ENCODE measurements around the gene ATL3.

The ATL3 gene

GRCh38 chr11:63663809-63664208, 7.4 kb downstream of the ATL3 start:
- Histone ChIP-seq H2AK5ac (ENCODE audit: low read length) (no peak overlapping the region), H3K9ac (ENCODE audit: low read length) (no peak overlapping the region), H3K23ac (ENCODE audit: low read length) (no peak overlapping the region), H3K4me2 (ENCODE audit: low read length) (no peak overlapping the region), H2BK120ac (ENCODE audit: insufficient read depth, low read length, poor library complexity) (no peak overlapping the region), H4K8ac (ENCODE audit: low read depth, low read length) (no peak overlapping the region), H2BK12ac (ENCODE audit: low read length) (no peak overlapping the region), H3K4me3 (ENCODE audit: low read depth, low read length) (no peak overlapping the region), H3K79me1 (ENCODE audit: low read length) (no peaks in the 10 kb centered on the region), H3K18ac (ENCODE audit: low read length) (no peak overlapping the region), H2AFZ (ENCODE audit: insufficient read depth, low read length, poor library complexity) (no peak overlapping the region), H3K27me3 (ENCODE audit: insufficient read depth, low read length) (no peaks in the 10 kb centered on the region), H4K12ac (ENCODE audit: low read depth, low read length) (no peak overlapping the region), H3K27ac (ENCODE audit: low read depth, low read length) (peak overlapping the region; percentile 19), H3K79me2 (ENCODE audit: control insufficient read depth, insufficient read depth, low read length, poor library complexity) (no peaks in the 10 kb centered on the region), H3K4ac (ENCODE audit: low read depth, low read length) (no peak overlapping the region), H2BK5ac (ENCODE audit: low read depth, low read length, poor library complexity) (no peak overlapping the region), H3K4me1 (ENCODE audit: control insufficient read depth in 1 of 2, insufficient read depth in 2 of 2, low read length in 2 of 2) (peaks cover 4 to 8% of the 10 kb centered on the region in 2 experiments), H3K14ac (ENCODE audit: low read length) (no peak overlapping the region), H3K9me3 (ENCODE audit: insufficient read depth, low read depth, low read length) (no peaks in the 10 kb centered on the region), H3K36me3 (ENCODE audit: control insufficient read depth in 1 of 2, insufficient read depth in 2 of 2, low read length in 2 of 2) (peaks cover 0 to 3% of the 10 kb centered on the region in 2 experiments), H4K91ac (ENCODE audit: low read depth, low read length) (no peak overlapping the region)
- WGBS (ENCODE audit: extremely low coverage, insufficient coverage, insufficient read length), result no CpG with 5 or more reads among the region's 1 CpG
- no peak for DNase-seq

GRCh38 chr11:63660972-63661371, 10.2 kb downstream of the ATL3 start:
- no CpG with 5 or more reads among the region's 8 CpGs for WGBS (ENCODE audit: extremely low coverage, insufficient coverage, insufficient read length)
- Histone ChIP-seq H4K8ac (ENCODE audit: low read depth, low read length) (no peak overlapping the region), H3K18ac (ENCODE audit: low read length) (no peak overlapping the region), H2BK5ac (ENCODE audit: low read depth, low read length, poor library complexity) (no peak overlapping the region), H3K4me3 (ENCODE audit: low read depth, low read length) (no peak overlapping the region), H2BK120ac (ENCODE audit: insufficient read depth, low read length, poor library complexity) (no peak overlapping the region), H3K79me2 (ENCODE audit: control insufficient read depth, insufficient read depth, low read length, poor library complexity) (no peaks in the 10 kb centered on the region), H3K9ac (ENCODE audit: low read length) (no peak overlapping the region), H2BK12ac (ENCODE audit: low read length) (no peak overlapping the region), H3K4me1 (ENCODE audit: control insufficient read depth in 1 of 2, insufficient read depth in 2 of 2, low read length in 2 of 2) (peaks cover 4 to 6% of the 10 kb centered on the region in 2 experiments), H2AFZ (ENCODE audit: insufficient read depth, low read length, poor library complexity) (no peak overlapping the region), H4K91ac (ENCODE audit: low read depth, low read length) (no peak overlapping the region), H3K14ac (ENCODE audit: low read length) (no peak overlapping the region), H3K79me1 (ENCODE audit: low read length) (no peaks in the 10 kb centered on the region), H2AK5ac (ENCODE audit: low read length) (no peak overlapping the region), H3K27me3 (ENCODE audit: insufficient read depth, low read length) (no peaks in the 10 kb centered on the region), H3K27ac (ENCODE audit: low read depth, low read length) (no peak overlapping the region), H4K12ac (ENCODE audit: low read depth, low read length) (no peak overlapping the region), H3K4ac (ENCODE audit: low read depth, low read length) (no peak overlapping the region), H3K36me3 (ENCODE audit: control insufficient read depth in 1 of 2, insufficient read depth in 2 of 2, low read length in 2 of 2) (peaks cover 0 to 3% of the 10 kb centered on the region in 2 experiments), H3K4me2 (ENCODE audit: low read length) (no peak overlapping the region), H3K23ac (ENCODE audit: low read length) (no peak overlapping the region), H3K9me3 (ENCODE audit: insufficient read depth, low read depth, low read length) (no peaks in the 10 kb centered on the region)
- no peak for DNase-seq

- H4K8ac ChIP-seq (ENCODE audit: low read depth, low read length), result no peak overlapping the region
- H2BK5ac ChIP-seq (ENCODE audit: low read depth, low read length, poor library complexity), result no peak overlapping the region
- no CpG with 5 or more reads among the region's 3 CpGs for WGBS (ENCODE audit: extremely low coverage, insufficient coverage, insufficient read length)
- H3K4me3 ChIP-seq (ENCODE audit: low read depth, low read length), result no peak overlapping the region
- H4K91ac ChIP-seq (ENCODE audit: low read depth, low read length), result no peak overlapping the region
- H3K27ac ChIP-seq (ENCODE audit: low read depth, low read length), result no peak overlapping the region
- H3K36me3 ChIP-seq (ENCODE audit: control insufficient read depth in 1 of 2, insufficient read depth in 2 of 2, low read length in 2 of 2), result peaks cover 5% of the 10 kb centered on the region in 2 experiments
- H3K4ac ChIP-seq (ENCODE audit: low read depth, low read length), result no peak overlapping the region
- H3K9me3 ChIP-seq (ENCODE audit: insufficient read depth, low read depth, low read length), result no peaks in the 10 kb centered on the region
- no peak overlapping the region for H2BK120ac ChIP-seq (ENCODE audit: insufficient read depth, low read length, poor library complexity)
- H3K27me3 ChIP-seq (ENCODE audit: insufficient read depth, low read length), result no peaks in the 10 kb centered on the region
- no peaks in the 10 kb centered on the region for H3K79me1 ChIP-seq (ENCODE audit: low read length)
- no peak overlapping the region for H2AK5ac ChIP-seq (ENCODE audit: low read length)
- H4K12ac ChIP-seq (ENCODE audit: low read depth, low read length), result no peak overlapping the region
- H3K9ac ChIP-seq (ENCODE audit: low read length), result no peak overlapping the region
- H3K4me2 ChIP-seq (ENCODE audit: low read length), result no peak overlapping the region
- no peak overlapping the region for H3K14ac ChIP-seq (ENCODE audit: low read length)
- H2BK12ac ChIP-seq (ENCODE audit: low read length), result no peak overlapping the region
- no peaks in the 10 kb centered on the region for H3K79me2 ChIP-seq (ENCODE audit: control insufficient read depth, insufficient read depth, low read length, poor library complexity)
- DNase-seq, result no peak
- H3K23ac ChIP-seq (ENCODE audit: low read length), result no peak overlapping the region
- H3K18ac ChIP-seq (ENCODE audit: low read length), result no peak overlapping the region
- H3K4me1 ChIP-seq (ENCODE audit: control insufficient read depth in 1 of 2, insufficient read depth in 2 of 2, low read length in 2 of 2), result no peaks in the 10 kb centered on the region
- H2AFZ ChIP-seq (ENCODE audit: insufficient read depth, low read length, poor library complexity), result no peak overlapping the region
Observed at GRCh38 chr11:63652671-63653070, 18.5 kb downstream of the ATL3 start.

GRCh38 chr11:63643205-63643604, 28.0 kb downstream of the ATL3 start:
- no peak overlapping the region for H2BK12ac ChIP-seq (ENCODE audit: low read length)
- no peak overlapping the region for H3K23ac ChIP-seq (ENCODE audit: low read length)
- no peak overlapping the region for H3K18ac ChIP-seq (ENCODE audit: low read length)
- H4K8ac ChIP-seq (ENCODE audit: low read depth, low read length), result no peak overlapping the region
- H4K91ac ChIP-seq (ENCODE audit: low read depth, low read length), result no peak overlapping the region
- WGBS (ENCODE audit: extremely low coverage, insufficient coverage, insufficient read length), result no CpG with 5 or more reads among the region's 3 CpGs
- H3K4me2 ChIP-seq (ENCODE audit: low read length), result no peak overlapping the region
- H2AFZ ChIP-seq (ENCODE audit: insufficient read depth, low read length, poor library complexity), result no peak overlapping the region
- no peaks in the 10 kb centered on the region for H3K79me1 ChIP-seq (ENCODE audit: low read length)
- no peaks in the 10 kb centered on the region for H3K9me3 ChIP-seq (ENCODE audit: insufficient read depth, low read depth, low read length)
- no peaks in the 10 kb centered on the region for H3K27me3 ChIP-seq (ENCODE audit: insufficient read depth, low read length)
- H4K12ac ChIP-seq (ENCODE audit: low read depth, low read length), result no peak overlapping the region
- no peaks in the 10 kb centered on the region for H3K79me2 ChIP-seq (ENCODE audit: control insufficient read depth, insufficient read depth, low read length, poor library complexity)
- H3K4me1 ChIP-seq (ENCODE audit: control insufficient read depth in 1 of 2, insufficient read depth in 2 of 2, low read length in 2 of 2), result no peaks in the 10 kb centered on the region
- H3K4me3 ChIP-seq (ENCODE audit: low read depth, low read length), result no peak overlapping the region
- no peak overlapping the region for H3K14ac ChIP-seq (ENCODE audit: low read length)
- no peak overlapping the region for H2BK120ac ChIP-seq (ENCODE audit: insufficient read depth, low read length, poor library complexity)
- no peak overlapping the region for H3K9ac ChIP-seq (ENCODE audit: low read length)
- no peak overlapping the region for H2BK5ac ChIP-seq (ENCODE audit: low read depth, low read length, poor library complexity)
- H3K4ac ChIP-seq (ENCODE audit: low read depth, low read length), result no peak overlapping the region
- H3K36me3 ChIP-seq (ENCODE audit: control insufficient read depth in 1 of 2, insufficient read depth in 2 of 2, low read length in 2 of 2), result peaks cover 7% of the 10 kb centered on the region in 2 experiments
- H2AK5ac ChIP-seq (ENCODE audit: low read length), result no peak overlapping the region
- no peak for DNase-seq
- H3K27ac ChIP-seq (ENCODE audit: low read depth, low read length), result no peak overlapping the region
